B cell (primary cell): ENCODE measurements around the gene TNFRSF1B. TPM values are rescaled to one million over a fixed set of nuclear protein-coding genes. Genes with fewer than 3 reads are reported as not detected.

Experiments used
- ATAC-seq: fragments of 200-7000 bp; cut with Tn5 transposase; one replicate; pipeline ENCODE4 v1.10.0; 2021; ENCODE audit warnings: low read depth, mild to moderate bottlenecking, moderate number of reproducible peaks, moderate library complexity
- CTCF ChIA-PET: fragments of 350-600 bp; sonication (Branson Sonifier 250); formaldehyde crosslinking; loops from one replicate; lab custom pipeline; 2021; ENCODE audit warnings: antibody characterized with exemption, inconsistent platforms; lab: Charles Lee
- POLR2A ChIA-PET: fragments of 350-600 bp; sonication (Branson Sonifier 250); formaldehyde crosslinking; loops from one replicate; lab custom pipeline; 2021; ENCODE audit warnings: antibody characterized with exemption; lab: Charles Lee
- DNase-seq: peaks from one replicate; pipeline ENCODE4 v3.0.0; 2013
- H2AFZ ChIP-seq: 2 replicates; pipeline ENCODE4 v1.6.1; 2012; ENCODE audit warnings: mild to moderate bottlenecking, low read depth, low read length; ENCODE audit not compliant: insufficient read depth, poor library complexity, severe bottlenecking
- H3K27ac ChIP-seq, 2 donors: 1 replicate in 1 of 2; 2 replicates in 1 of 2; pipeline ENCODE4 v1.5.1; 2012 to 2013; ENCODE audit warnings: low read length in 2 of 2, mild to moderate bottlenecking in 2 of 2, moderate library complexity in 1 of 2
- H3K27me3 ChIP-seq, 4 experiments: fragments of 200-600 bp in 1 of 4; sonication (generic) in 1 of 4; replicated peaks in 1 of 4; 1 replicate in 2 of 4; 2 replicates in 2 of 4; pipeline versions ENCODE4 v1.6.1 to v1.7.0; 2013 to 2016; ENCODE audit warnings: low read length in 3 of 4, mild to moderate bottlenecking in 2 of 4, mixed read lengths in 1 of 4, moderate library complexity in 1 of 4; ENCODE audit not compliant: insufficient read depth in 4 of 4, control insufficient read depth in 3 of 4; ENCODE audit errors: control extremely low read depth in 1 of 4
- H3K36me3 ChIP-seq, 2 experiments: replicated peaks in 1 of 2; 1 replicate in 1 of 2; 2 replicates in 1 of 2; pipeline versions ENCODE4 v1.6.1 to v1.7.1; 2013; ENCODE audit warnings: low read length in 1 of 2; ENCODE audit not compliant: insufficient read depth in 2 of 2, control insufficient read depth in 1 of 2; ENCODE audit errors: control extremely low read depth in 1 of 2, extremely low read depth in 1 of 2
- H3K4me1 ChIP-seq, 2 donors: fragments of 200-600 bp in 1 of 2; sonication (generic) in 1 of 2; 1 replicate in 1 of 2; 2 replicates in 1 of 2; pipeline versions ENCODE4 v1.5.1 to v1.6.1; 2013 to 2017; ENCODE audit warnings: low read length in 2 of 2; ENCODE audit not compliant: control insufficient read depth in 2 of 2, insufficient read depth in 2 of 2
- H3K4me2 ChIP-seq: replicated peaks from 2 replicates; pipeline ENCODE3; 2012; ENCODE audit warnings: mild to moderate bottlenecking, low read depth, low read length; ENCODE audit not compliant: poor library complexity, severe bottlenecking
- H3K4me3 ChIP-seq, 5 experiments: fragments of 200-600 bp in 1 of 5; sonication (generic) in 1 of 5; 1 replicate in 3 of 5; 2 replicates in 2 of 5; pipeline versions ENCODE4 v1.5.1 to v1.7.0; 2011 to 2016; ENCODE audit warnings: low read length in 4 of 5, mild to moderate bottlenecking in 4 of 5, low read depth in 2 of 5, control low read depth in 1 of 5, moderate library complexity in 1 of 5; ENCODE audit not compliant: insufficient read depth in 1 of 5; ENCODE audit errors: control extremely low read depth in 1 of 5, extremely low read depth in 1 of 5
- H3K79me2 ChIP-seq: fragments of 200-600 bp; sonication (generic); one replicate; pipeline ENCODE4 v1.6.0; 2016; ENCODE audit warnings: low read length; ENCODE audit not compliant: control insufficient read depth, insufficient read depth
- H3K9ac ChIP-seq: fragments of 200-600 bp; sonication (generic); 2 replicates; pipeline ENCODE4 v1.6.1; 2017; ENCODE audit warnings: mild to moderate bottlenecking, low read length, moderate library complexity
- H3K9me3 ChIP-seq, 3 donors: one replicate each; pipeline versions ENCODE4 v1.6.1 to v1.7.1; 2013; ENCODE audit warnings: low read length in 2 of 3; ENCODE audit not compliant: control insufficient read depth in 2 of 3, insufficient read depth in 1 of 3; ENCODE audit errors: control extremely low read depth in 1 of 3
- H4K20me1 ChIP-seq: 2 replicates; pipeline ENCODE4 v1.6.0; 2012; ENCODE audit warnings: mild to moderate bottlenecking, low read length; ENCODE audit not compliant: insufficient read depth, control insufficient read depth, poor library complexity, severe bottlenecking
- H3K27ac Mint-ChIP-seq: one replicate; pipeline ENCODE4 v1.8.0; 2021; ENCODE audit warnings: mixed read lengths
- H3K27me3 Mint-ChIP-seq: one replicate; pipeline ENCODE4 v1.8.0; 2021; ENCODE audit warnings: mixed read lengths
- H3K4me1 Mint-ChIP-seq: one replicate; pipeline ENCODE4 v1.8.0; 2021; ENCODE audit warnings: mixed read lengths
- H3K4me3 Mint-ChIP-seq: one replicate; pipeline ENCODE4 v1.8.0; 2021; ENCODE audit warnings: mixed read lengths
- H3K9me3 Mint-ChIP-seq: one replicate; pipeline ENCODE4 v1.8.0; 2022; ENCODE audit warnings: mixed read lengths; ENCODE audit not compliant: insufficient read depth
- CTCF ChIP-seq: fragments of 200-600 bp; IDR thresholded peaks from one replicate; pipeline ENCODE4 v1.8.0; 2022; ENCODE audit warnings: antibody characterized with exemption, mild to moderate bottlenecking
- EZH2 ChIP-seq: IDR thresholded peaks from 2 replicates; pipeline ENCODE4 v1.6.1; 2012; ENCODE audit warnings: borderline replicate concordance, low read depth, mild to moderate bottlenecking, moderate library complexity, low read length; ENCODE audit not compliant: insufficient read depth, poor library complexity, severe bottlenecking
- WGBS: methylation state at CpG from one replicate; pipeline ENCODE4 v1.1.5; 2013; ENCODE audit warnings: missing lambda C conversion rate; ENCODE audit not compliant: insufficient coverage; 5-methylcytosine and 5-hydroxymethylcytosine counted together
- intact Hi-C: fragments of 100-400 bp; cut with micrococcal nuclease; formaldehyde crosslinking; loops from one replicate; pipeline ENCODE4 v1.10.0; 2022
- polyA plus RNA-seq: library from polyadenylated mRNA; depleted of rRNA; stranded (reverse); fragments of >200 nt; gene quantifications from 2 replicates; pipeline ENCODE4 v1.2.3, GENCODE V29; 2012
- total RNA-seq, 2 donors: library from RNA; stranded (reverse); fragments of 120-200 nt in 1 of 2; gene quantifications; 1 replicate in 1 of 2; 2 replicates in 1 of 2; pipeline versions ENCODE4 v1.2.3 to v1.2.4, GENCODE V29; 2013 to 2022

TNFRSF1B gene
- total and polyA plus RNA-seq, 2 donors (not counting 1 experiment from before 2014, with no cell fraction given) = 37.7 to 99.4 TPM

GRCh38 chr1:12130466-12131130 is 36.2 kb upstream of the TNFRSF1B start:
- H3K27ac ChIP-seq = no peak overlapping the region
- ChIA-PET POLR2A (no interaction called here), CTCF (interaction anchor here (1.0 to 1.2 kb wide), 2 partner anchors 22 to 79 kb away, joined by 3 read pairs; no protein-coding TSS in a partner anchor)
- H3K9me3 Mint-ChIP-seq = no peaks in the 10 kb centered on the region
- H3K9ac ChIP-seq = no peak overlapping the region
- peaks cover 29 to 53% of the 10 kb centered on the region in 2 donors for H3K4me1 ChIP-seq
- no peaks in the 10 kb centered on the region for H3K36me3 ChIP-seq
- H3K9me3 ChIP-seq = no peaks in the 10 kb centered on the region
- H3K27ac Mint-ChIP-seq = peak overlapping the region; percentile 26
- peaks cover 47% of the 10 kb centered on the region for H3K4me1 Mint-ChIP-seq
- no peaks in the 10 kb centered on the region for H3K27me3 ChIP-seq
- intact Hi-C loops = no loop called here
- H3K79me2 ChIP-seq = no peaks in the 10 kb centered on the region
- no peak overlapping the region for H2AFZ ChIP-seq
- ATAC-seq (no peak), DNase-seq (no peak)
- no peak overlapping the region for H3K4me3 ChIP-seq
- TF ChIP-seq EZH2 (no peak), CTCF (no peak)
- no peak overlapping the region for H3K4me2 ChIP-seq
- H3K27me3 Mint-ChIP-seq = no peaks in the 10 kb centered on the region
- WGBS = 88% methylated on average over 10 of the region's 13 CpGs
- H4K20me1 ChIP-seq = no peaks in the 10 kb centered on the region
- no peak overlapping the region for H3K4me3 Mint-ChIP-seq

GRCh38 chr1:12132078-12132477 is 34.7 kb upstream of the TNFRSF1B start:
- TF ChIP-seq CTCF = no peak
- no peak for TF ChIP-seq EZH2
- intact Hi-C loops = loop anchor here (2.0 kb wide), 1 partner anchor 21 kb away; no protein-coding TSS in a partner anchor
- H2AFZ ChIP-seq = no peak overlapping the region
- H3K4me1 ChIP-seq = peaks cover 18 to 38% of the 10 kb centered on the region in 2 donors
- Mint-ChIP-seq H3K9me3 (no peaks in the 10 kb centered on the region), H3K27ac (peak overlapping the region; percentile 56), H3K4me3 (peak overlapping the region; percentile 16), H3K27me3 (no peaks in the 10 kb centered on the region), H3K4me1 (peaks cover 34% of the 10 kb centered on the region)
- DNase-seq = no peak
- no peaks in the 10 kb centered on the region for H3K27me3 ChIP-seq
- peak overlapping the region; percentile 76 to 81 for H3K27ac ChIP-seq
- peak overlapping the region; percentile 70 for H3K4me2 ChIP-seq
- 83% methylated on average over 6 of the region's 8 CpGs for WGBS
- H4K20me1 ChIP-seq = no peaks in the 10 kb centered on the region
- H3K9me3 ChIP-seq = no peaks in the 10 kb centered on the region
- no peak overlapping the region for H3K4me3 ChIP-seq
- no peaks in the 10 kb centered on the region for H3K36me3 ChIP-seq
- ChIA-PET POLR2A (interaction anchor here (0.8 to 1.5 kb wide), 4 partner anchors 16 to 67 kb away, joined by 3 to 7 read pairs (median 6); no protein-coding TSS in a partner anchor), CTCF (interaction anchor here (4.1 kb wide), 1 partner anchor 8 kb away, joined by 26 read pairs; no protein-coding TSS in a partner anchor)
- no peak overlapping the region for H3K9ac ChIP-seq
- ATAC-seq = no peak
- no peaks in the 10 kb centered on the region for H3K79me2 ChIP-seq
